Measurements from ENCODE around the gene CAMK1D.

DNA sequence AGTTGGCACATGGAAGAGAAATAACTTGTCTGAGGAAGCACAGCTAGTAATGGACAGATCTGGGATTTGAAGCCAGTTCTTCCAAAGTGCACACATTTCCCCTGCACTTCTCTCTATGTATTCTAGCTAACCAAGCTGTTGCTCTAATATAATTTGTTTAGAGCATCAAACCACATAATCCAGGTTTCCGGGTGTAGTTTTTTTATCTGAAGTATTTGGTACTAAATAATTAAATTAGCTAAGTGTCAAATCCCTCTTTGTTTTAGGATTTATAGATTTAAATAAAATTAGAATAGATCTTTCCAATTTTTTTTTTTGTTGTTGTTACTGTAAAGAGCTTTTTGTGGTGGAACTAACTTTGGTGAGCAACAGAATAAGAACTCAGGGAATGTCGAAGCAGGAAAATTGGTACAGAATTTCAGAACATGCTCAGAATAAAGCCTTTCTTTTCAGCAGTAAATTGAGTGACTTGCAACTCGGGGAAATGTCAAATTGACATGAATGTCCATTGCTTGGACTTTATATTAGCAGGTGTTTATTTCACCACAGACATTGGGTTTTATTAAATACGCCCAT is 33.7 kb downstream of the CAMK1D start:
- TF ChIP-seq EZH2phosphoT487 (IDR thresholded peaks at IDR 0.05; ENCODE audit: low read length), result no peak
- TF ChIP-seq, protein P1, sequence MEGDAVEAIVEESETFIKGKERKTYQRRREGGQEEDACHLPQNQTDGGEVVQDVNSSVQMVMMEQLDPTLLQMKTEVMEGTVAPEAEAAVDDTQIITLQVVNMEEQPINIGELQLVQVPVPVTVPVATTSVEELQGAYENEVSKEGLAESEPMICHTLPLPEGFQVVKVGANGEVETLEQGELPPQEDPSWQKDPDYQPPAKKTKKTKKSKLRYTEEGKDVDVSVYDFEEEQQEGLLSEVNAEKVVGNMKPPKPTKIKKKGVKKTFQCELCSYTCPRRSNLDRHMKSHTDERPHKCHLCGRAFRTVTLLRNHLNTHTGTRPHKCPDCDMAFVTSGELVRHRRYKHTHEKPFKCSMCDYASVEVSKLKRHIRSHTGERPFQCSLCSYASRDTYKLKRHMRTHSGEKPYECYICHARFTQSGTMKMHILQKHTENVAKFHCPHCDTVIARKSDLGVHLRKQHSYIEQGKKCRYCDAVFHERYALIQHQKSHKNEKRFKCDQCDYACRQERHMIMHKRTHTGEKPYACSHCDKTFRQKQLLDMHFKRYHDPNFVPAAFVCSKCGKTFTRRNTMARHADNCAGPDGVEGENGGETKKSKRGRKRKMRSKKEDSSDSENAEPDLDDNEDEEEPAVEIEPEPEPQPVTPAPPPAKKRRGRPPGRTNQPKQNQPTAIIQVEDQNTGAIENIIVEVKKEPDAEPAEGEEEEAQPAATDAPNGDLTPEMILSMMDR (IDR thresholded peaks at IDR 0.05; ENCODE audit: low read length), result no peak
